Measurements from ENCODE around the gene NTM.

Gene NTM

DNA sequence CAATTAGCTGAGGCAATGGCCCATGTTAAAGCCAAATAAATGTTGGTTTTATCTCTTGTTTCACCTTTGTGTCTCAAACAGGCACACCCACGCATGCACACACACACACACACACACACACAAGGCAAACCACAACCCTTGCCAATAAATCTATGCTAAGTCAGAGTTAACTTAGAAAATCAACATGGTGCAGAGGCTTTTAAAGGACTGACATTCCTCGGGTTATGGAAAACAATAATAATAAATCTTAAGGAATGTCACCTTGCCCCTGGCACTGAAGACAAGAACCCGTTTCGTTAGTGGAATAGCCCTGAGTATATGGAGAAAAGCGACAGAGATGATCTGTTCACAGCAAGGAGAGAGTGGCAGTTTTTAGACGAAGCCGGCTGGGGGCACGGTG lies 326.3 kb downstream of the NTM start:
- Histone ChIP-seq H3K9ac (ENCODE audit: low read depth, low read length, poor library complexity, severe bottlenecking) (no peak overlapping the region), H2AFZ (ENCODE audit: low read length) (no peak overlapping the region)

DNA sequence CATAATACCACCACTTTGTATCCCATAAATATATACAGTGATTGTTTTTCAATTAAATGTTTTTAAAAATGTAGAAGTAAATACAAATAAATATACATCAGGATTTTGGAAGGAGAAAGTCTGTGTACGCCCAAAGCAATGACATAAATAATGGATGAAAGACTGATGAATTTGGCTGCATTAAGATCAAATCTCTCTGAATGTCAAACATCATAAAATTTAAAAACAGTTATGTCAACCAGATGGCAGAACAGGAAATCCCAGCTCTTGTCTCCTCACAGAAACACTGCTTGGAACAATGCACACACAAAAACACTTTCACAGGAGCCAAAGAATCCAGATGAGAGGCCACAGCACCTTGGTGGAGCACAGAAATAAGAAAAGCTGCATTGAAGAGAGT lies 332.9 kb downstream of the NTM start:
- no peak overlapping the region for H3K9ac ChIP-seq (ENCODE audit: low read depth, low read length, poor library complexity, severe bottlenecking)
- no peaks in the 10 kb centered on the region for H3K79me2 ChIP-seq (ENCODE audit: insufficient read depth, low read length)
- H3K9me2 ChIP-seq (replicated peaks; ENCODE audit: low read depth, low read length): no peaks in the 10 kb centered on the region
- peaks cover 19% of the 10 kb centered on the region; the same call in 1 of the 2 replicates for H3K9me3 ChIP-seq (ENCODE audit: insufficient read depth, low read depth, low read length)
- H3K4me3 ChIP-seq (ENCODE audit: low read length, poor library complexity, severe bottlenecking): no peak overlapping the region
- H4K20me1 ChIP-seq (ENCODE audit: insufficient read depth, low read length, poor library complexity, severe bottlenecking): no peaks in the 10 kb centered on the region
- TF ChIP-seq, protein P1, sequence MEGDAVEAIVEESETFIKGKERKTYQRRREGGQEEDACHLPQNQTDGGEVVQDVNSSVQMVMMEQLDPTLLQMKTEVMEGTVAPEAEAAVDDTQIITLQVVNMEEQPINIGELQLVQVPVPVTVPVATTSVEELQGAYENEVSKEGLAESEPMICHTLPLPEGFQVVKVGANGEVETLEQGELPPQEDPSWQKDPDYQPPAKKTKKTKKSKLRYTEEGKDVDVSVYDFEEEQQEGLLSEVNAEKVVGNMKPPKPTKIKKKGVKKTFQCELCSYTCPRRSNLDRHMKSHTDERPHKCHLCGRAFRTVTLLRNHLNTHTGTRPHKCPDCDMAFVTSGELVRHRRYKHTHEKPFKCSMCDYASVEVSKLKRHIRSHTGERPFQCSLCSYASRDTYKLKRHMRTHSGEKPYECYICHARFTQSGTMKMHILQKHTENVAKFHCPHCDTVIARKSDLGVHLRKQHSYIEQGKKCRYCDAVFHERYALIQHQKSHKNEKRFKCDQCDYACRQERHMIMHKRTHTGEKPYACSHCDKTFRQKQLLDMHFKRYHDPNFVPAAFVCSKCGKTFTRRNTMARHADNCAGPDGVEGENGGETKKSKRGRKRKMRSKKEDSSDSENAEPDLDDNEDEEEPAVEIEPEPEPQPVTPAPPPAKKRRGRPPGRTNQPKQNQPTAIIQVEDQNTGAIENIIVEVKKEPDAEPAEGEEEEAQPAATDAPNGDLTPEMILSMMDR (conservative IDR thresholded peaks at IDR 0.05; ENCODE audit: low read length): no peak
- no peak for TF ChIP-seq EZH2phosphoT487 (IDR thresholded peaks at IDR 0.05; ENCODE audit: borderline replicate concordance)
- H2AFZ ChIP-seq (ENCODE audit: low read length): no peak overlapping the region
- H3K27me3 ChIP-seq (ENCODE audit: insufficient read depth, low read length, poor library complexity, severe bottlenecking): no peaks in the 10 kb centered on the region
- no peaks in the 10 kb centered on the region for H3K36me3 ChIP-seq (ENCODE audit: insufficient read depth, low read length)
- H3F3A ChIP-seq (ENCODE audit: low read depth): no peaks in the 10 kb centered on the region
- H3K4me1 ChIP-seq (ENCODE audit: insufficient read depth, low read length, poor library complexity, severe bottlenecking): no peaks in the 10 kb centered on the region
- no peak overlapping the region for H3K4me2 ChIP-seq (ENCODE audit: low read depth, low read length, poor library complexity, severe bottlenecking)

More for the DNA sequence above, 326.3 kb downstream of the NTM start:
- no peaks in the 10 kb centered on the region for H3K36me3 ChIP-seq (ENCODE audit: insufficient read depth, low read length)
- H3F3A ChIP-seq (ENCODE audit: low read depth): no peaks in the 10 kb centered on the region
- H3K9me3 ChIP-seq (ENCODE audit: insufficient read depth, low read depth, low read length): no peaks in the 10 kb centered on the region; the same call in 1 of the 2 replicates
- H3K4me1 ChIP-seq (ENCODE audit: insufficient read depth, low read length, poor library complexity, severe bottlenecking): no peaks in the 10 kb centered on the region
- H3K9me2 ChIP-seq (replicated peaks; ENCODE audit: low read depth, low read length): no peaks in the 10 kb centered on the region
- TF ChIP-seq EZH2phosphoT487 (IDR thresholded peaks at IDR 0.05; ENCODE audit: borderline replicate concordance): no peak
- TF ChIP-seq, protein P1 (conservative IDR thresholded peaks at IDR 0.05; ENCODE audit: low read length): no peak
- H3K79me2 ChIP-seq (ENCODE audit: insufficient read depth, low read length): no peaks in the 10 kb centered on the region
- H3K27me3 ChIP-seq (ENCODE audit: insufficient read depth, low read length, poor library complexity, severe bottlenecking): no peaks in the 10 kb centered on the region
- no peak overlapping the region for H3K4me2 ChIP-seq (ENCODE audit: low read depth, low read length, poor library complexity, severe bottlenecking)
- H4K20me1 ChIP-seq (ENCODE audit: insufficient read depth, low read length, poor library complexity, severe bottlenecking): no peaks in the 10 kb centered on the region
- no peak overlapping the region for H3K4me3 ChIP-seq (ENCODE audit: low read length, poor library complexity, severe bottlenecking)

- H3K79me2 ChIP-seq (ENCODE audit: insufficient read depth, low read length): no peaks in the 10 kb centered on the region
- no peaks in the 10 kb centered on the region for H3K36me3 ChIP-seq (ENCODE audit: insufficient read depth, low read length)
- no peaks in the 10 kb centered on the region for H4K20me1 ChIP-seq (ENCODE audit: insufficient read depth, low read length, poor library complexity, severe bottlenecking)
- H3K27me3 ChIP-seq (ENCODE audit: insufficient read depth, low read length, poor library complexity, severe bottlenecking): no peaks in the 10 kb centered on the region
- peaks cover 19% of the 10 kb centered on the region; the same call in 1 of the 2 replicates for H3K9me3 ChIP-seq (ENCODE audit: insufficient read depth, low read depth, low read length)
- no peaks in the 10 kb centered on the region for H3K9me2 ChIP-seq (replicated peaks; ENCODE audit: low read depth, low read length)
- H3K4me2 ChIP-seq (ENCODE audit: low read depth, low read length, poor library complexity, severe bottlenecking): no peak overlapping the region
- no peak overlapping the region for H2AFZ ChIP-seq (ENCODE audit: low read length)
- TF ChIP-seq, protein P1 (conservative IDR thresholded peaks at IDR 0.05; ENCODE audit: low read length): no peak
- TF ChIP-seq EZH2phosphoT487 (IDR thresholded peaks at IDR 0.05; ENCODE audit: borderline replicate concordance): no peak
- no peaks in the 10 kb centered on the region for H3K4me1 ChIP-seq (ENCODE audit: insufficient read depth, low read length, poor library complexity, severe bottlenecking)
- no peak overlapping the region for H3K9ac ChIP-seq (ENCODE audit: low read depth, low read length, poor library complexity, severe bottlenecking)
- H3F3A ChIP-seq (ENCODE audit: low read depth): no peaks in the 10 kb centered on the region
- no peak overlapping the region for H3K4me3 ChIP-seq (ENCODE audit: low read length, poor library complexity, severe bottlenecking)
These were observed 334.3 kb downstream of the NTM start for GRCh38 chr11:131704682-131705081.

All from Loucy (cell line).